Suprapubic skin (tissue), 4 donors: ENCODE data around the gene TAF3. TPM values are rescaled to one million over a fixed set of nuclear protein-coding genes. Genes with fewer than 3 reads are reported as not detected.

Source experiments
- DNase-seq, 2 donors: peaks; one replicate each; pipeline ENCODE4 v3.0.0-alpha.2; 2019; ENCODE audit warnings: low spot score in 2 of 2
- H3K27ac ChIP-seq: fragments of 200-600 bp; sonication (generic); one replicate; pipeline ENCODE4 v1.5.1; 2019
- H3K27me3 ChIP-seq: fragments of 200-600 bp; sonication (generic); one replicate; pipeline ENCODE4 v1.5.1; 2019
- H3K36me3 ChIP-seq: fragments of 200-600 bp; sonication (generic); one replicate; pipeline ENCODE4 v1.5.1; 2019
- H3K4me1 ChIP-seq: fragments of 200-600 bp; sonication (generic); one replicate; pipeline ENCODE4 v1.5.1; 2019
- H3K4me3 ChIP-seq: fragments of 200-600 bp; sonication (generic); one replicate; pipeline ENCODE4 v1.5.1; 2019; ENCODE audit warnings: mild to moderate bottlenecking
- H3K9me3 ChIP-seq: fragments of 200-600 bp; sonication (generic); one replicate; pipeline ENCODE4 v1.5.1; 2019
- CTCF ChIP-seq, 2 donors: fragments of 200-600 bp in 1 of 2; fragments of 450-650 bp in 1 of 2; sonication (generic) in 1 of 2; IDR thresholded peaks; one replicate each; pipeline ENCODE4 v1.5.1; 2016 to 2019; ENCODE audit warnings: antibody characterized with exemption in 2 of 2, mild to moderate bottlenecking in 1 of 2, moderate library complexity in 1 of 2
- EP300 ChIP-seq: sonication (generic); formaldehyde crosslinking; IDR thresholded peaks from one replicate; pipeline ENCODE4 v1.6.1; 2017; ENCODE audit warnings: antibody characterized with exemption
- POLR2A ChIP-seq, 2 donors: fragments of 450-650 bp; IDR thresholded peaks; one replicate each; pipeline ENCODE4 v1.6.1; 2017; ENCODE audit warnings: antibody characterized with exemption in 2 of 2, mild to moderate bottlenecking in 2 of 2, moderate library complexity in 2 of 2
- POLR2AphosphoS5 ChIP-seq, 3 donors: sonication (generic); formaldehyde crosslinking; IDR thresholded peaks; one replicate each; pipeline ENCODE4 v1.6.1; 2017; ENCODE audit warnings: antibody characterized with exemption in 3 of 3
- WGBS: methylation state at CpG from one replicate; pipeline ENCODE4 v1.1.5; 2018; 5-methylcytosine and 5-hydroxymethylcytosine counted together
- total RNA-seq, 4 donors: library from RNA; depleted of rRNA; stranded (reverse); fragments of >200 nt; gene quantifications; one replicate each; pipeline ENCODE4 v1.1.0, GENCODE V29; 2016

TAF3 gene
- total RNA-seq, 4 donors from 2014 or later = 5.6 to 13.3 (median 10.3) TPM

GRCh38 chr10:8040651-8041050, 222.3 kb downstream of the TAF3 start:
- no peak for DNase-seq
- no peak for TF ChIP-seq EP300
- TF ChIP-seq CTCF (IDR thresholded peaks at IDR 0.05) = no peak
- no peak for TF ChIP-seq POLR2A (IDR thresholded peaks at IDR 0.05)
- TF ChIP-seq POLR2AphosphoS5 (IDR thresholded peaks at IDR 0.05) = no peak
- peaks cover 38% of the 10 kb centered on the region for H3K4me1 ChIP-seq
- no peaks in the 10 kb centered on the region for H3K36me3 ChIP-seq
- H3K27ac ChIP-seq = no peak overlapping the region
- 26% methylated on average over 6 of the region's 6 CpGs for WGBS
- H3K4me3 ChIP-seq = no peak overlapping the region
- peaks cover 100% of the 10 kb centered on the region for H3K27me3 ChIP-seq
- no peaks in the 10 kb centered on the region for H3K9me3 ChIP-seq

DNA sequence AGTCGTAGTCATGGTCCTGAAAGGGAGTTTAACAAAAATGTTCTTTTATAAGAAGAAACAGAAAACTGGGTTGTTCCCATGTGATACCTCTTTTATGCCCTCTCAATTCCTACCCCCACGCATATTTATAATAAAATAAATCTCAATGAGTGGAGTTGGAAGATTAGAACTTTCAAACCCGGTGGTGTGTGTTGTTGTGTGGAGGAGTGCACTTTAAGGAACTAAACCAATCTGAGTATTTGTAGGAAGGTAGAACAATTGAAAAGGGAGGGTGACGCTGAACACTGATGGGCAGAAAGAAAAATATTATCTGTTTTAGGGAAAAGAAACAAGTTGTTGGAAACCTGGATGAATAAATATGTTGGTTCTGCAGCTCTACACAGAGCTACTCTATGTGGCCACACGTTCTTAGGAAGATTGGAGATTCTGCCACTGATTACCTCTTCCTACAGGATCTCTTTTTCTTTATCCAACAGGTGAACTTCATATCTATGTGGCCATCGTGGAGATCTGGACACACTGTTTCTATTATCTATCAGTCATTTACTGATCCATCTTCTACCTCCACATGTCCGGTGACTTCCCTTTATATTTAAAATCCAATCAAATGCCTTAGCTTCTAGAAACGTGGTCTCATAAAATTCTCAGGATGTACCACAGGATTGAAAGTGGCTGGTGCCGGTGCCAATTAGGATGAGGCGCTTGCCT, 223.1 kb downstream of the TAF3 start:
- Histone ChIP-seq H3K27ac (no peak overlapping the region), H3K36me3 (no peaks in the 10 kb centered on the region), H3K27me3 (peaks cover 100% of the 10 kb centered on the region), H3K4me1 (peaks cover 31% of the 10 kb centered on the region), H3K9me3 (no peaks in the 10 kb centered on the region), H3K4me3 (no peak overlapping the region)
- no peak for DNase-seq
- 23% methylated on average over 10 of the region's 10 CpGs for WGBS
- no peak for TF ChIP-seq CTCF (IDR thresholded peaks at IDR 0.05)
- TF ChIP-seq POLR2A (IDR thresholded peaks at IDR 0.05) = no peak
- no peak for TF ChIP-seq EP300
- no peak for TF ChIP-seq POLR2AphosphoS5 (IDR thresholded peaks at IDR 0.05)

DNA sequence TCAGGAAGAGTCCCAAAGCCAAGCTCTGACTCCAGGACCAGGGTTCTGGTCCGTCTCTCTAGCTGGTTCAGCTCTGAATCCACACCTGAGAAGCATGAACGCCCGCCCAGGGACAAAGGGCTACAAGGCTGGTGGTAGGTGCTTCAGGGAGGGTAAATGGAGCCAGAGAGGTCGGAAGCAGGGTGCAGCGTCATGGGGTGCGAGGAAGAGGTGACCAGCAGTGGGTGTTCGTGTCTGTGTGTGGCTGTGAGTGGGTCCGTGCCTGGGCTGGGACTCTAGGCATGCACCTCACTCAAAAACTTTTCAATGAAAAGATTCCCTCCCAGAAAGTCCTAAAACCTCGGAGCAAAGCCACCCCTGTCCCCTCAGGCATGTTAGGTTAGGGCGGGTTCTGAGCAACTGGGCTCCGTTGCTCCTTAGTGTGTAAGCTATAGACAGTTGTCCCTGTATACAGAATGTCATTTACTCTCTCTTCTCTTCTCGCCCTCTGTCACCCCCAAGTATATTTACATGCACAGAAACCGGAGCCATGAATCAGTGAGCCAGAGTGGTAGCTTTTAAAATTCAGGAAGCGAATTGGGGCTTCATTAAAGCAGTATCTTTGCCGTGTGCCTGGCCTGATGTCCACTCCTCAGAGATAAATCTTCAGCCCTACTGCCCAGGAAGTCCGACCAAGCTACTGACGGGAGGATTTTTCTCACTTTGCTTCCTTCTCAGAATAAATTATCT, 223.9 kb downstream of the TAF3 start:
- H3K27ac ChIP-seq = no peak overlapping the region
- H3K36me3 ChIP-seq = no peaks in the 10 kb centered on the region
- TF ChIP-seq EP300 (no peak), POLR2AphosphoS5 (IDR thresholded peaks at IDR 0.05) (no peak), POLR2A (IDR thresholded peaks at IDR 0.05) (no peak), CTCF (IDR thresholded peaks at IDR 0.05) (no peak)
- no peak for DNase-seq
- peaks cover 100% of the 10 kb centered on the region for H3K27me3 ChIP-seq
- H3K4me1 ChIP-seq = peaks cover 24% of the 10 kb centered on the region
- WGBS = 40% methylated on average over 17 of the region's 17 CpGs
- H3K9me3 ChIP-seq = no peaks in the 10 kb centered on the region
- no peak overlapping the region for H3K4me3 ChIP-seq

DNA sequence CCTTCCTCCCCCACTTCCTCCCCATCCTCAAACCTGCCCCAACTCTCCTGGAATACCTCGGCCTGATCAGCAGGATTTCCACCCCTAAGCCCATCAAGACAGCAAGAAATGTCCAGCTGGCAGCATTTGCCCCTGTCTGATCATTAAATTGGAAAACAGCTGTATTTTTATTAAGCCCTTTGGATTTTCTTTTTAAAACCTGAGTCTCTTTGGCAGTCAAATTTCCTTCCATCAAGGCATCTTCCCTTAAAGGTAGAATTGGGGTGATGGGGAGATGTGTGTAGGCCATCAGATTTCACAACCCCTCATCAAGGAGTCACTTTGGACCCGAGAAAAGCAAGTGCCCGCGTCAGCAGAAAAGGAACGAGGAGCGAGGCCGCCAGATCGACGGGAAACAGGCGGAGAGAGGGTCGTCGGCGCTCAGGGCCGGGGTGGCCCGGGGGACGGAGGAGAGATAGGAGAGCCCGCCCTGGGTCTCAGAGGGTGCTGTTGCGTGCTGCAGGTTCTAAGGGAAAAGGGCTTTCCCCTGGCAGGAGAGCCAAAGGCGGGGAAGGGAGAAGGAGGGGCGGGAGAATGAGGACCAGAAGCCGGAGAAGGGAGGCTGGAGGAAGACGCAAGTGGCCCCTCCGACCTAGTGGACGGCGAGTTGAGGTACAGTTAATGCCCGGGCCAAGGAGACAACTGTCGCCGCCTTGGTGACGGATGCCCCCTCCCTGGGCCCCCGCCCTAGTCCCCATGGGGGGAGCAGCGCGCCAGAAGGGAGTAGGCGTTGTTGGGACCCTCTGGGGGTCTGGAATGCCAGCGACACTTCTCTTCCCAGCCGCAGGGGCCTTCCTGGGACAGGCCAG, 224.6 kb downstream of the TAF3 start:
- Histone ChIP-seq H3K36me3 (no peaks in the 10 kb centered on the region), H3K4me3 (no peak overlapping the region), H3K4me1 (peaks cover 16% of the 10 kb centered on the region), H3K27me3 (peaks cover 100% of the 10 kb centered on the region), H3K9me3 (no peaks in the 10 kb centered on the region), H3K27ac (no peak overlapping the region)
- TF ChIP-seq POLR2A (IDR thresholded peaks at IDR 0.05) = no peak
- no peak for TF ChIP-seq CTCF (IDR thresholded peaks at IDR 0.05)
- no peak for TF ChIP-seq EP300
- TF ChIP-seq POLR2AphosphoS5 (IDR thresholded peaks at IDR 0.05) = no peak
- 25% methylated on average over 34 of the region's 35 CpGs for WGBS
- DNase-seq = no peak
